PC-3 (cell line): Measurements from ENCODE around the gene SLC8A3. TPM values are rescaled to one million over a fixed set of nuclear protein-coding genes. Genes with fewer than 3 reads are reported as not detected.

ENCODE experiments used
- ATAC-seq: fragments of 200-7000 bp; cut with Tn5 transposase; 2 replicates; pipeline ENCODE4 v1.9.1; 2020; ENCODE audit warnings: mild to moderate bottlenecking, moderate library complexity
- BruUV-seq: library from RNA; stranded (reverse); fragments of 400-500 nt; replicated peaks from 2 replicates; lab custom pipeline; 2021; lab: Mats Ljungman, UMichigan
- CTCF ChIA-PET: fragments of 300-600 bp; sonication (Branson Sonifier 250); formaldehyde crosslinking; loops from one replicate; lab custom pipeline; 2022; ENCODE audit warnings: antibody characterized with exemption; lab: Charles Lee
- POLR2A ChIA-PET: fragments of 300-600 bp; sonication (Branson Sonifier 250); formaldehyde crosslinking; loops from one replicate; lab custom pipeline; 2022; ENCODE audit warnings: antibody characterized with exemption; ENCODE audit not compliant: unreplicated experiment; lab: Charles Lee
- DNase-seq: peaks from one replicate; pipeline ENCODE4 v3.0.0-alpha.2; 2015
- H2AFZ ChIP-seq: fragments of 300-600 bp; sonication (generic); 2 replicates; pipeline ENCODE4 v1.6.0; 2016; ENCODE audit warnings: antibody characterized with exemption, low read length
- H3F3A ChIP-seq: fragments of 300-600 bp; sonication (generic); one replicate; pipeline ENCODE4 v1.6.0; 2017; ENCODE audit warnings: antibody characterized with exemption, low read length, control low read depth, mild to moderate bottlenecking; ENCODE audit not compliant: unreplicated experiment
- H3K27ac ChIP-seq: fragments of 300-600 bp; sonication (generic); 2 replicates; pipeline ENCODE4 v1.5.1; 2016; ENCODE audit warnings: mild to moderate bottlenecking, low read length
- H3K27me3 ChIP-seq: fragments of 300-600 bp; sonication (generic); 2 replicates; pipeline ENCODE4 v1.6.1; 2016; ENCODE audit warnings: low read length, mixed read lengths
- H3K36me3 ChIP-seq: fragments of 300-600 bp; sonication (generic); 2 replicates; pipeline ENCODE4 v1.6.1; 2016; ENCODE audit warnings: low read depth, mixed run types, low read length, mixed read lengths
- H3K4me1 ChIP-seq: fragments of 300-600 bp; sonication (generic); 2 replicates; pipeline ENCODE4 v1.5.1; 2016; ENCODE audit warnings: low read length; ENCODE audit not compliant: insufficient read depth
- H3K4me2 ChIP-seq: fragments of 300-600 bp; sonication (generic); 2 replicates; pipeline ENCODE4 v1.6.0; 2016; ENCODE audit warnings: low read length
- H3K4me3 ChIP-seq: fragments of 300-600 bp; sonication (generic); 2 replicates; pipeline ENCODE4 v1.5.1; 2016; ENCODE audit warnings: mild to moderate bottlenecking, low read length, mixed read lengths
- H3K79me2 ChIP-seq: fragments of 300-600 bp; sonication (generic); 2 replicates; pipeline ENCODE4 v1.6.1; 2017; ENCODE audit warnings: low read length, mixed read lengths
- H3K9ac ChIP-seq: fragments of 300-600 bp; sonication (generic); 2 replicates; pipeline ENCODE4 v1.6.0; 2016; ENCODE audit warnings: mild to moderate bottlenecking, low read length
- H3K9me2 ChIP-seq: fragments of 300-600 bp; sonication (generic); replicated peaks from 2 replicates; pipeline ENCODE4 v1.6.1; 2016; ENCODE audit warnings: mixed run types, low read length, mixed read lengths
- H3K9me3 ChIP-seq: fragments of 300-600 bp; sonication (generic); 2 replicates; pipeline ENCODE4 v1.6.1; 2016; ENCODE audit warnings: low read length, mixed read lengths
- H4K20me1 ChIP-seq: fragments of 300-600 bp; sonication (generic); 2 replicates; pipeline ENCODE4 v1.6.1; 2016; ENCODE audit warnings: low read length, mixed read lengths
- CTCF ChIP-seq: fragments of 300-600 bp; sonication (generic); conservative IDR thresholded peaks from 2 replicates; pipeline ENCODE4 v1.5.1; 2017; ENCODE audit warnings: antibody characterized with exemption, low read depth, mild to moderate bottlenecking, low read length
- EZH2 ChIP-seq: fragments of 300-600 bp; sonication (generic); IDR thresholded peaks from one replicate; pipeline ENCODE4 v1.6.1; 2017; ENCODE audit warnings: antibody characterized with exemption, mild to moderate bottlenecking, low read length; ENCODE audit not compliant: unreplicated experiment
- EZH2phosphoT487 ChIP-seq: fragments of 300-600 bp; sonication (generic); IDR thresholded peaks from 2 replicates; pipeline ENCODE4 v1.6.1; 2018; ENCODE audit warnings: mild to moderate bottlenecking, antibody characterized with exemption, low read length, borderline replicate concordance
- intact Hi-C: fragments of 100-400 bp; cut with micrococcal nuclease; formaldehyde crosslinking; loops from 2 replicates; pipeline ENCODE4 v1.9.0; 2023
- total RNA-seq: library from RNA; depleted of rRNA; stranded (reverse); fragments of >200 nt; gene quantifications from 2 replicates; pipeline ENCODE4 v1.2.3, GENCODE V29; 2014

The SLC8A3 gene
- total RNA-seq, 1 experiment from 2014 or later = not detected

- ChIA-PET POLR2A (no interaction called here), CTCF (no interaction called here)
- intact Hi-C loops = no loop called here
- Histone ChIP-seq H3K9me2 (no peaks in the 10 kb centered on the region), H3K9ac (no peak overlapping the region), H4K20me1 (no peaks in the 10 kb centered on the region), H3K4me1 (no peaks in the 10 kb centered on the region), H3K9me3 (no peaks in the 10 kb centered on the region), H3K27me3 (peaks cover 87% of the 10 kb centered on the region), H3K36me3 (no peaks in the 10 kb centered on the region), H3K4me2 (no peak overlapping the region), H3K27ac (no peak overlapping the region), H3K4me3 (no peak overlapping the region), H2AFZ (no peak overlapping the region), H3K79me2 (no peaks in the 10 kb centered on the region), H3F3A (no peaks in the 10 kb centered on the region)
- ATAC-seq (no peak), DNase-seq (no peak)
- TF ChIP-seq EZH2 (no peak), CTCF (no peak), EZH2phosphoT487 (no peak)
- BruUV-seq = no TSS peak
These were observed 36.7 kb downstream of the SLC8A3 start for GRCh38 chr14:70152081-70152480.

GRCh38 chr14:70149596-70150165 is 39.1 kb downstream of the SLC8A3 start:
- TF ChIP-seq CTCF = no peak
- TF ChIP-seq EZH2 = no peak
- ChIA-PET POLR2A (no interaction called here), CTCF (no interaction called here)
- H3K79me2 ChIP-seq = no peaks in the 10 kb centered on the region
- H3F3A ChIP-seq = no peaks in the 10 kb centered on the region
- H3K9me2 ChIP-seq = no peaks in the 10 kb centered on the region
- H3K9ac ChIP-seq = no peak overlapping the region
- H2AFZ ChIP-seq = no peak overlapping the region
- no peak overlapping the region for H3K4me2 ChIP-seq
- no peak overlapping the region for H3K4me3 ChIP-seq
- H3K4me1 ChIP-seq = no peaks in the 10 kb centered on the region
- H3K27me3 ChIP-seq = peaks cover 93% of the 10 kb centered on the region
- BruUV-seq = no TSS peak
- no peaks in the 10 kb centered on the region for H3K9me3 ChIP-seq
- no peaks in the 10 kb centered on the region for H4K20me1 ChIP-seq
- DNase-seq = no peak
- H3K27ac ChIP-seq = no peak overlapping the region
- no peak for ATAC-seq
- intact Hi-C loops = no loop called here
- H3K36me3 ChIP-seq = no peaks in the 10 kb centered on the region

- DNase-seq = no peak
- Histone ChIP-seq H3K9me2 (no peaks in the 10 kb centered on the region), H3K36me3 (no peaks in the 10 kb centered on the region), H2AFZ (no peak overlapping the region), H3K4me3 (no peak overlapping the region), H3K9ac (no peak overlapping the region), H3F3A (no peaks in the 10 kb centered on the region), H3K79me2 (no peaks in the 10 kb centered on the region), H3K9me3 (no peaks in the 10 kb centered on the region), H3K27me3 (peaks cover 89% of the 10 kb centered on the region), H4K20me1 (no peaks in the 10 kb centered on the region), H3K4me1 (no peaks in the 10 kb centered on the region), H3K27ac (no peak overlapping the region), H3K4me2 (no peak overlapping the region)
- POLR2A ChIA-PET = no interaction called here
- intact Hi-C loops = no loop called here
- no peak for ATAC-seq
- TF ChIP-seq EZH2phosphoT487 (no peak), EZH2 (no peak), CTCF (no peak)
- CTCF ChIA-PET = no interaction called here
- BruUV-seq = no TSS peak
These were observed 39.7 kb downstream of the SLC8A3 start for GRCh38 chr14:70148911-70149595.
